ENCODE results near the gene HES6. TPM values are rescaled to one million over a fixed set of nuclear protein-coding genes. Genes with fewer than 3 reads are reported as not detected.

Gene HES6
- total RNA-seq, 4 donors from 2014 or later = 9.5 to 33.3 (median 10.2) TPM; not detected in 1

DNA sequence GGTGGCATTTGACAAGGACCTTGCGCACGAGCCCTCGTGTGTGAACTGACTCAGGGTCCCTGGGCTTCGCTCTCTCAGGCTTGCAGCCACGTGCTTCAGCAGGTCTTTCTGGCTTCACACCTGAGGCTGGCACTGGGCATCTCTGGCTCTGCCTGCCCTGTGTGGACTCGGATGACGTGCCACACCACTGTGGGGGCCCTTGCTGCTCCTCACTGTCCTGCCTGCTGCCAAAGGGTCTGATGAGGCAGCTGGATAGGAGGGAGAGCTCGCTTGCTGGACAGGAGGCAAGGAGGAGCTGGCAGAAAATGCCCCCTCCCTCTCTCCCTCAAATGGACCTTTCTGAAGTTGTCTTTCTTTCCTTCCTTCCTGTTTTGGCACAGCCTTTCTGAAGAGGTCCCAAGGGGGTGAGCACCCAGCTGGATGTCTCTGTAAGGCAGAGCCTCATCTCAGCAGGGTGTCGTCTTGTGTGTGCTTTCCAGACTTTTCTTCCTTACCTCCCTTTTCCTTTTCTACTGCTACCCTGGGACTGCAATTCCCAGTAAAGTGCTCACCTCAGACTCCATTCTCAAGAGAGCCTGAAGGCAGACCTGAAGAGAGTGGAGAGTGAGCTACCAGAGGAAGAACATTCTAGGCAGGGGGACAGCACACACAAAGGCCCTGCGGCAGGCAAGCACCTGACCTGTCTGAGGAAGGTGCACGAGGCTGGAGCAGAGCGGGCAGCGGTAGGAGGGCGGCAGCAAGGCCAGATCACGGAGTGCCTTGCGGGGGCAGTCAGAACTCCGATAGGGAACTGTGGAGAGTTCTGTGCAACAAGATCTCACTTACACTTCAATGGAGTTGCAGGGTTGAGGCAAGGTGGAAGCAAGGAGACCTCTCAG is 43.3 kb upstream of the HES6 start:
- Histone ChIP-seq H3K4me1 (peaks cover 12 to 13% of the 10 kb centered on the region in 2 donors), H3K9me3 (no peaks in the 10 kb centered on the region), H3K36me3 (no peaks in the 10 kb centered on the region), H3K4me3 (no peak overlapping the region), H3K27me3 (no peaks in the 10 kb centered on the region), H3K27ac (no peak overlapping the region)
- intact Hi-C loops (cut with DNase I; ENCODE audit: low total_unique reads) = no loop called here
- DNase-seq = no peak
- no peak for TF ChIP-seq POLR2A (IDR thresholded peaks at IDR 0.05)
- TF ChIP-seq, protein P1, sequence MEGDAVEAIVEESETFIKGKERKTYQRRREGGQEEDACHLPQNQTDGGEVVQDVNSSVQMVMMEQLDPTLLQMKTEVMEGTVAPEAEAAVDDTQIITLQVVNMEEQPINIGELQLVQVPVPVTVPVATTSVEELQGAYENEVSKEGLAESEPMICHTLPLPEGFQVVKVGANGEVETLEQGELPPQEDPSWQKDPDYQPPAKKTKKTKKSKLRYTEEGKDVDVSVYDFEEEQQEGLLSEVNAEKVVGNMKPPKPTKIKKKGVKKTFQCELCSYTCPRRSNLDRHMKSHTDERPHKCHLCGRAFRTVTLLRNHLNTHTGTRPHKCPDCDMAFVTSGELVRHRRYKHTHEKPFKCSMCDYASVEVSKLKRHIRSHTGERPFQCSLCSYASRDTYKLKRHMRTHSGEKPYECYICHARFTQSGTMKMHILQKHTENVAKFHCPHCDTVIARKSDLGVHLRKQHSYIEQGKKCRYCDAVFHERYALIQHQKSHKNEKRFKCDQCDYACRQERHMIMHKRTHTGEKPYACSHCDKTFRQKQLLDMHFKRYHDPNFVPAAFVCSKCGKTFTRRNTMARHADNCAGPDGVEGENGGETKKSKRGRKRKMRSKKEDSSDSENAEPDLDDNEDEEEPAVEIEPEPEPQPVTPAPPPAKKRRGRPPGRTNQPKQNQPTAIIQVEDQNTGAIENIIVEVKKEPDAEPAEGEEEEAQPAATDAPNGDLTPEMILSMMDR (IDR thresholded peaks at IDR 0.05) = no peak

DNA sequence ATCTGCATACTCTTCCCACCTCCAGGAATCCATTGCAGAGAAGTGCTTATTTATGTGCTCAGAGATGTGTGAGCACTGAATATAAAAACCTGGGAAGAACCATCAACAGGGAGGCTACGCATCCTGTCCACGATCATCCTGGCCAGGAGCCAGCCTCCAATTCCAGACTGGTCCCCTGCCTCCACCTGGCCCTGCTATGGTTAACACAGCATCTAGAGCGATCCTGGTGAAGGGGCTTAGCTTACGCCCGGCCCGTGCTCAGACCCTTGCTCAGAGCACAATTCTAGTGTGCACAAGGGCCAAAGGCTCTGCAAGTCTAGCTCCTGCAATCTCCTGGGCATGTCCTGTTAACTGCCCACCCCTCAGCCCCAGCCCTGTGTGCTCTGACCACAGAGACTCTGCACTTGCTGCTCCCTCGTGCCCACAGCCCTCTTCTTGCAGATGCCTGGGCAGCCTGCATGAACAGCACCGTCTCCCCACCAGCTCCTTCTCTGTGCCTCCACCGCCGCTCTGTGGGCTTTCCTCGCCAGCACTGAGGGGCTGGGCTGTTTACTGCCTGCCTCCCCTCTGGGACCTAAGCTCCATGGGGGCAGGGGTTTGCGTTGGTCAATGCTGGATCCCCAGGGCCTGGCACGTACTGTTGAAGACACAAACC is 42.1 kb upstream of the HES6 start:
- H3K27me3 ChIP-seq = no peaks in the 10 kb centered on the region
- H3K27ac ChIP-seq = no peak overlapping the region
- no peaks in the 10 kb centered on the region for H3K9me3 ChIP-seq
- no peak overlapping the region for H3K4me3 ChIP-seq
- H3K36me3 ChIP-seq = no peaks in the 10 kb centered on the region
- no peak for DNase-seq
- TF ChIP-seq, protein P1 (IDR thresholded peaks at IDR 0.05) = no peak
- TF ChIP-seq POLR2A (IDR thresholded peaks at IDR 0.05) = no peak
- H3K4me1 ChIP-seq = peaks cover 5 to 7% of the 10 kb centered on the region in 2 donors
- intact Hi-C loops (cut with DNase I; ENCODE audit: low total_unique reads) = no loop called here

DNA sequence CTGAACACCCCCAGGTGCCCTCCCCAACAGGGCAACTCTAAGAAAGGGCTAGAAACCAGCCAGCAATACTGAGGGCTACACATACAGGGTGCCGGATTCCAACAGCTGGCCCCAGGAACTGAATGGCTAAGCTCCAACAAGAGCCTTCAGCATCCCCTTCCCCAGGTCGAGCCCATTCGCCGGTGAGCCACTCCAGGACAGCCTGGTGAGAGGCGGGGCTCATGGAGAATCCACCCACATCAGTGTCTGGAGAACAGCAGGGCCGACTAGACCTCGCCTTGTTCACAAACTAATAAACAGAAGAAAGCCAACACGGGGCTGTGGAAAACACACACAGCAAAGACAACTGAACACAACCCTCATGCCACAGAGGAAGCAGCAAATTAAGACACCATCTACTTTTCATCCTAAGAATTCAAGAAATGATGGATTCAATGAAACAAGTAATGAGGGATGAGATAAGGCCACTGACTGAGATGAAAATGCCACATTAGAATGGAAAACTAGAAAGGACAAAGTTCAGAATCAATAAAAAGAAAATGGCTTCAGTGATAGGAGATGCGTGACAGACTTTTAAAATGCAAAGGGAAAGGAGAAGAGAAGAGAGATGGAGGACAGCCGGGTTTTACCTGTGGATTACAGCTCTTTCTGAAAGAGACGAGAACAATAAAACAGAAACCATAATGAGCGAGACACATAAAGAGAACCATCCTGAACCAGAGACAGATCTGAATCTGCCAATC is 40.4 kb upstream of the HES6 start:
- H3K27ac ChIP-seq = no peak overlapping the region
- H3K36me3 ChIP-seq = no peaks in the 10 kb centered on the region
- H3K9me3 ChIP-seq = no peaks in the 10 kb centered on the region
- H3K4me3 ChIP-seq = no peak overlapping the region
- TF ChIP-seq, protein P1 (IDR thresholded peaks at IDR 0.05) = no peak
- TF ChIP-seq POLR2A (IDR thresholded peaks at IDR 0.05) = no peak
- intact Hi-C loops (cut with DNase I; ENCODE audit: low total_unique reads) = no loop called here
- no peak for DNase-seq
- H3K27me3 ChIP-seq = no peaks in the 10 kb centered on the region
- H3K4me1 ChIP-seq = no peaks in the 10 kb centered on the region

DNA sequence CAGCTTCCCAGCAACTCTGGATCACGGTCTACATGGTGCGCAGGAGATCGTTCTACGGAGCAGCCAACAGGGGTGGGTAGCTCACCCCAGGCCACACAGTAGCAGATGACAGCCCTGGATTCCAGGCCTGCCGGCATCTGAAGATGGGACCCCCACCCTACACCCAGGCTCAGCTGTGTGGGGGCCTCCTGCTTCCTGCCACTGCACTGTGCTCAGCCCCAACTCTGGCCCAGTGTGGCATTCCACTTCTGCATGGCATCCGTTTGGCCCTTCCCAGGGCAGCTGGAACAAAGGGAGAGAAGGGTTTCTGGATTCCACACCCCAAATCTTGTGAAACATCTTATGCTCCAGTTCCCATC is 39.5 kb upstream of the HES6 start:
- H3K27ac ChIP-seq = no peak overlapping the region

More for the DNA sequence above, 39.5 kb upstream of the HES6 start:
- Histone ChIP-seq H3K36me3 (no peaks in the 10 kb centered on the region), H3K4me3 (no peak overlapping the region), H3K9me3 (no peaks in the 10 kb centered on the region), H3K27me3 (no peaks in the 10 kb centered on the region), H3K4me1 (no peaks in the 10 kb centered on the region)
- no peak for DNase-seq
- TF ChIP-seq, protein P1 (IDR thresholded peaks at IDR 0.05) = no peak
- no peak for TF ChIP-seq POLR2A (IDR thresholded peaks at IDR 0.05)
- intact Hi-C loops (cut with DNase I; ENCODE audit: low total_unique reads) = no loop called here

All from uterus (tissue), 4 donors.